NCI-H2107 (cell line): Measurements from ENCODE around the gene ATF7IP.
A peak's percentile ranks its signal among the peaks of the same experiment; 100 is the strongest.
"Not testable (repeated sequence)": the region's sequence is repeated elsewhere in the genome, so short reads cannot be mapped to it uniquely, and the experiment has no call there.

Experiments used
- DNase-seq: peaks from one replicate; lab custom pipeline; 2025; lab: John Stamatoyannopoulos, UW

Gene ATF7IP

DNA sequence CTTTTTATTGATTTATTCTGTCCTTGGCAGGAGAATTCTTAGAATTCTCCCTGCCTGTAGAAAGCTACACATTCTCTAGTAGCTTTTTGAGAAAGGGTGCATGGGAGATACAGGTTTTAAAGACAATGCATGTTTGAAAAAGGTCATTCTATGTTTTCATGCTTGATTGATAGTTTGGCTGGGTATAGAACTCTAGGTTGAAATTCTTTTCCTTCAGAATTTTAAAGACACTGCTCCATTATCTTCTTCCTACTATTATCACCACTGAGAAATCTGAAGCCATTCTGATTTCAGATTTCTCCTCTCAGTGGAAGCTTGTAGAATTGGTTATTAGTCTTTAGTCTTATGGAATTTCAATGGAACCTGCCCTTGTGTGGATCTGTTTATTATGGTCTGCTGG is 14.0 kb downstream of the ATF7IP start:
- DNase-seq, result no peak

DNA sequence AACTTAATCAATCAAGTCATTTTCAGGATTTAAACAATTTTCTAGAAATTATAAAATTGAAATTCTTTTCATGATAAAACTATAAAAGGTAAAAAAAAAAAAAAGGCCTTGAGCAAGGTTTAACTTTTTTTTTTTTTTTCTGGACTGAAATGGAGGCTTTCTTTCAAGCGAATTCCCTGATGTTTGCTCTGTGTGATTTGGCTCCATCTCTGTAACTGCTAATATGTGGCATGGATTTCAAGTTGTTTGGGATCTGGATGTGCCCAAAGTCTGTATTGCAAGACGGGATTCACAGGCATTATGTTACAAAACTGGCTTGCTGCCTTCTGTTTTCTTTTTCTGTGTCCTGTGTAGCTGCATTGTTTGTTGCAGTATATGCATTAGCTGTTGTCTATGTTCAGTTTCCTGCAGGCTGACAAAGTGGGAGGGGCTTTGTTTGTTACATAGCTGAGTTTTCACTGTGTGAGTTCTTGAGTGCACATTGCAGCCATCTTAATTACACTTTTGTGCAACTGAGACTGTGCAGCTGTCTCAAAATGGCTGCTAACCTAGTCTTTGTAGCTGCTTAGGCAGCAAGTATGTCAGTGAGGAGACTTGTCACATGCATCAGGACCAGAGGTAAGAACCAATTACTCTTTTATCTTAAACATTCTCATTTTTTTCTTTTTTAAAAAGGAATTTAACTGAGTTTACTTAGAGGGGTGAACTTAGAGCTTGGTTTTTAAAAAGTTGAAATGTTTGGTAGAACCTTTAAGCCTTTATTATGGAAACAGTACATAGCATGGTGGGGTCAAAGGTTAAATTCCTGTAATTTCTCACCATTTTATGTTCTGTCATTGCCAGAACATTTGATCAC is 19.5 kb downstream of the ATF7IP start:
- DNase-seq, result peak; percentile 40

DNA sequence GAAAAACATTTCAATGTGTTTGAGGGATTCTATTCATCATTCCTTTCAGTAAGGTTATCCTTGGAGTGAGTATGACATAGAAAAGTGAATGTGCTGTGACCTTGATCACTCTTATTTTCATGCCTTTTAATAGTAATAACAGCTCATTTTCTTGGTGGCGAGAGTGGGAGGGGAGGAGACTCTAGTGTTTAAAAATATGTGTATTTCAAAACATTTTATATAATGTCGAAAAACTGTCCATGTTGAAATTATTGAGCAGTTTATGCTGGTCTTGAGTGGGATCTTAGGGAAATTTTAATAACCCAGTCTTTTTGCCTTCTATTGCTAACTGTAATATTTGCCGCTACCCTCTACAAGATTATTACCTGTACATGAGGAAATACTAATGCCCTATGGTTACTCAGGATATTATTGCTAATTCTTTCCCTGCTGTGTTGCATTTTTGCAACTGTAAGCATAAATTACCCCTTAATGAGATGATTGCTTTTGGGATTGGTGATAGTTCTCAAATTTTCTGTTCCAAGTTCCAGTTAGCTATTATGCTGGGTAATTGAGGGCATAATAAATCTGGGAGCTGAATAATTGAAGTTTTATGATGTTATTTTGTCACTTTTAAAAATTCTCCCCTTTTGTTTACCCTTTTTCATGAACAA is 21.9 kb downstream of the ATF7IP start:
- DNase-seq, result no peak

DNA sequence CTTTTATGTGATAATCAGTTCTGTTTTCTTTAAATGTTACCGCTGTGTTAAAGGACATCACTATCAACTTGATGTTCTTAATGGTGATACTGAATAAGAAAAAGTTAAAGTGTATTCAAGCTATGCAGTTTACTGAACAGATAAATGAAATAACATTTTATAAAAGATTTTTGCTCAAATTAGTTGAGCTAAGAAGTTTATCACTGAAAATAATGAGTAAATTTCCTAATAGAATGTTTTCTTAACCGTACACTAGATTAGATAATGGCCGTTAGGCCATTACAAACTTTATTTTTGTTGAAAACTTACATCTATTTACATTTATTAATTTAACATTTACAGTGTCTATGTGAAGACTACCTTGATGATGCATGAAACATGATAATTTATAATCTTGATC is 25.0 kb downstream of the ATF7IP start:
- DNase-seq, result no peak

DNA sequence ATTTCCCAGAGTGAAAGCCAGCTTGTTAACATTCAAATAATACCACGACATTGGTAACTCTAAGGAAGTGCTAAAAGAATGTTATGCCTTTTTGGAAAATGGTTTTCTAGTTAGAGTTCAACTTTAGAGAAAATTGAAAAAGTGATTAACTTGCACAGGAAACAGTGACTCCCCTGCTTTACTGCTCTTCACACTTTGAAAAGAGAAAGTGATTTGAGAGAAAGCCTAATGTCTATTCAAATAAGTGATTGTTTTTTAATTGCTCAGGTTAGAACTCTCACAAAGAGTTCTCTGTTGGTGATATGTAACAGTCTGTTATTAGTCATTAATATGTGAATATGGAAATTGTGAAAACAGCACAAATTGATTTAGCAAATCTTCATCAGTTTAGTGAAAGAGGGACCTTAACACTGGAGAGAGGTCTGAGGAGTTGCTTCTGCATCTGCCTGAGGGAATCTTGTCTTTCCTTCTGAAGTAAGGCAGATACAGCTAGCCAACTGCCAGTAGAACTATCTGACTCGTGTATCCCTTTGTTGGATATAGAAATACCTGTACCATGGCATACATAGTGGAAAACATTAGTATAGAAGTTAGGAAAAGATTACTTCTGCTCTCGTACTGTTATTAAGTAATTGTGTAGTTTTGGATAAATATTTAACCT is 25.5 kb downstream of the ATF7IP start:
- no peak for DNase-seq

DNA sequence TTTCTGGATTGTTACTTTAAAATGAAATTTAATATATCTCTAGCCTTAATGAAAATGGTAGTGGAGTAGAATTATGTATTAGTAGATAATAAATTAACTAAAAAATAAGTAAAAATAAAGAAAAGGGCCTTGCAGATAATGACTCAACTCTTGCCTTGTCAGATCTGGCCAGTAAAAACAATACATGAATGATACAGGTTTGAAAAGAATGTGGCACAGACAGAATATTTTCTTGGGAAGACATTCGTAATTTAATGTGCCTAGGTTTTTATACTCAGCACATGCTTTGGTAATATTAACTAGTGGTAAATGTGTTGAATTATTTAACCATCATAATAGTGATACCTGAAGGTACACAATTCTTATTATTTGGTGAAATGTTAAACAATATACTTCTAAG is 28.3 kb downstream of the ATF7IP start:
- no peak for DNase-seq

DNA sequence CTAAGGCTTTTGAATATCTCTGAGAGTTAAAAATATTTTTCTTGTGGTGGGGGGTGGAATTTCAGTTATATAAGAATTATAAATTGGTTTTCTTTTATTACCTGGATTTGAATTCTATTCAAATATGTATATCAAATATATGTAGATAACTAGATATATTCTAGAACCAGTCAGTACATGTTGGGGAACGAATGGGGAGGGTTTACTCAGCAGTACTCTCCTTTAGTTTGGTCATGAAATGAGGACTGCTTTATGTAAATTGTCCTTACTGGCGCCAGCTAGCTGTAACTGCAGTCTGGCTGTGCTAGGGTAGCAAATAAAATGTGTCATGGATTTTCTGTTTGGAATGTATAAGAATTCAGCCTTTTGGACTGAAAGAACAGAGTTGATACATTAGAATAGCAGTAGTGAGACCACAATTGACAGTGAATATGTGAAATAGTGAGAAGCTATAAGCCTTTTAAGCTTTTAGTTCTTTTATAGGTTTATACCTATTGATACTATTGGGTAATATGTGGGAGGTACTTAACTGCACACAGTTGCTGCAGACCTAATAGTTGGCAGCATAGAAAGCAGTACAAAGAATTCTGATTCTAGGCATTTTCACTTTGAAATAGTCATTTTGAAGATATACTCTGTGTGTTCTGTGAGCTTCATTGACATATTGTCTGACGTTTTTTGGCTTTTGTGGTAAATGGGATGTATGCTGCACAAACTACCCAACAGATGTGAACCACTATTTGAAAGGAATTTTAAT is 29.0 kb downstream of the ATF7IP start:
- DNase-seq, result no peak

DNA sequence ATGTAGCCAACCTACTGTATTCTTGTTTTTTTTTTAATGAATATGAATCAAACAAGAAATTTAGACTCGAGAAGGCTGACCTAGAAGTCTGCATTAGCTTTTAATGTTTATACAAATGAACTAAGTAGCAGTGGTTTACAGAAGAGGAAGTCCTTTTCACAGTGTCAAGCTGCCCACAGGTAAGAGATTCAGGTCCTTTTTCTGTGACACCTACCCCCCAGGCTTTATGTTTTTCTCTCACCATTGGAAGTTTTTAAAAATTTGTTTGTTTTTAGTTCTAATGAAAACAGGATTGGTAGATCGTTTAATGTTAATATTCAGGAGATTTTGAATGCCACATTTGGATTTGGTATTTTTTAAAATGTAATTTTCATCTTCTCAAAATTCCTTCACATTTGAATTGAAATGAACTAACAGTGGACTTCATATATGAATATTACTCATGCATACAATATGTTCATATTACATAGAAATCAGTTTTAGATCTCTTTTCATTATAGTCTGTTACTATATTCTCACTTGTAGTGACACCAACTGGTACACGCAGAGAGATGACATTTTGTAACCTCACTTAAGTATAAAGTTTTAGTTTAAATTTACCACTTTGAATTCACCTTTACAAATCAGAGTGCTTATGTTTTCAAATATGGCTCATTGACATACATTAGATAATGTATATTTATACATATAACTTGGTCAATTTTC is 29.7 kb downstream of the ATF7IP start:
- no peak for DNase-seq

DNA sequence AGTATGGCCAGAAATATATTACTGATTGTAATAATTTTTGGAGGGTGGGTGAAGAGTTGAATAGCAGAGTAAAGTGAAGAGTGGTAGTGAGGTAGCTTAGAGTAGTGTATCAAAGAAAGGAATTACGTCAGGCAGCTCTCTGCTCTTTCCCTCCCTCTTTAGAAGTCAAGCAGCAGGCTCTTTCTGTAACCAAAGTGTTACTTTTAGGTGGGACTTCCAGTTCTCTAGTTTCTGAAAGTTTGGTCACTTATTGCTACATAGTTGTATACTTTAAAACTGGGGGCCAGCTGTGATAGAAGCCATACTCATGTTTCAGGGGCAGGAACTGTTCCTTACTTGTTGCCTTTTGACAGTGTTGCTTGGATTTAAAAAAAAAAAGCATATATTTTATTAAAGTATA is 30.6 kb downstream of the ATF7IP start:
- no peak for DNase-seq

DNA sequence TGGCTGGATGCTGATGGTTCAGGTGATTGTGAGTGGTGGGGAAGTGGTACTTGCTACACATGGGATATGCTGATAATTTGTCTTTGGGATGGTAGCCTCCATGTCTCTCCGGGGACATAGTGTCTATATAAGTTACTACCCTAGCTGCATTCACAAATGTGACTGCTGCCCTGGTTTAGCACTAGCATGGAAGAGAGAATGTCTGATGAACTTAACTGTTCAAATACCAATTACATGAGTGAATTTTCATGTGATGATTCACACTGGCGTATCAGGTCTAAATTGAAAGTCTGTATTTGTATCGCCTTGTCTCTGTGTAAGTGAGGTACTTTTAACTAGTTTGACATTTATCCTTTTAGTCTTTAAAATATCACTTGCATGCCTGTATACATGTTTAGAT is 34.4 kb downstream of the ATF7IP start:
- no peak for DNase-seq

DNA sequence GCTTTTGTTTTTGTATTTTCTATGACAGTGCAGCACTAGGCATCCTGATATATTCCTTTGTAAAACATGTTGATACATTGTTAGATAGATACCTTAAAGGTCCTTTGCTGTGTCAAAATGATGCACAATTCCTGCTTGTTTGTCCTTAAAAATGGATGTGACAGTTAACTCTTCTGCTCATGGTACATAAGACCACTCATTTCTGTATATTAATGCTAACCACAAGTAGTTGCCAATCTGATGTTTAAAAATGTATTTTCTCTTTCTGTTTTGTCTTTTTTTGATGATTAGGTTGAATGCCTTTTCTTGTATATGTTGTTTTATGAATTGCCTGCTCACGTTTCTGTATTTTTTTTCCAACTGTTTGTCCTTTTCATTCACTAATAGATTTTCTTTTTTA is 35.1 kb downstream of the ATF7IP start:
- no peak for DNase-seq

DNA sequence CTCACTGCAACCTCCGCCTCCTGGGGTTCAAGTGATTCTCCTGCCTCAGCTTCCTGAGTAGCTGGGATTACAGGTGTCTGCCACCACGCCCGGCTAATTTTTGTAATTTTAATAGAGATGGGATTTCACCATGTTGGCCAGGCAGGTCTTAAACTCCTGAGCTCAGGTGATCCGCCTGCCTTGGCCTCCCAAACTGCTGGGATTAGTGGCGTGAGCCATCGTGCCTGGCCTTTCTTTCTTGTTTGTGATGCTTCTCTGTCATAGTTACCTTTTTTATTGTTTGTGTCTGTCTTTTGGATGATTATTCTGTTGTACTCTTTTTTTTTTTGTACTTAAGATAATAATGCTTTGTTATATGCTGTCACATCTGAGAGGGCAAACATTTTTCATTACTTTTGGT is 35.8 kb downstream of the ATF7IP start:
- DNase-seq, result not testable (repeated sequence)

DNA sequence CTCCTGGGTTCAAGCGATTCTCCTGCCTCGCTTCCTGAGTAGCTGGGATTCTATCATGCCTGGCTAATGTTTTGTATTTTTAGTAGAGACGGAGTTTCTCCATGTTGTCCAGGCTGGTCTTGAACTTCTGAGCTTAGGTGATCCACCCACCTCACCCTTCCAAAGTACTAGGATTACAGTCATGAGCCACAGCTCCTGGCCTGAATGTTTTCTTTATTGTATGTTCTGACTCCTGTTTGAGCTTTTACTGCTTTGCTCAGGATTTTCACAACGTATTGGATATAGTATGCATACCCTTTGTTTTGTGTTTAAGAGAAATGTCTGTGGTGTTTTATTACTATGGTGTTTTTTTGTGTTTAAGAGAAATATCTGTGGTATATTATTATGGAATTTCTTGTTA is 37.2 kb downstream of the ATF7IP start:
- no peak for DNase-seq

DNA sequence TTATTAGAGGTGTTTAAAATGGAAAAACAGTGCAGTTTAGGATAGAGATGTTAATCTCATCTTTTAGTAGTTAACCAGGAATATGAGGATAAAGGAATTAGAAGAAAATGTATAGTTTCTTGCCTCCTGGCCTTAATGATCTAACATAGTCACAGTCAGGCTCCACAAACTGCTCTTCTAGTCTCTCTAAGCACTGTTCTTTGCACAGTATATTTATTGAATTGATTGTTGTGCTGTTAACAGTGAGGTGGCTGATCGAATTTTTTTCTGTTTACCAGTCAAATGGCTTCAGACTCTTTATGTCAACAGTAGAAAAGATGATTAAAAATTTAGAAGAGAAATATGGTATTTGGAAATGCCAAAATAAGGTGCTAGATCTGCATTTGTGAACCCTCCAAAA is 37.8 kb downstream of the ATF7IP start:
- DNase-seq, result no peak

DNA sequence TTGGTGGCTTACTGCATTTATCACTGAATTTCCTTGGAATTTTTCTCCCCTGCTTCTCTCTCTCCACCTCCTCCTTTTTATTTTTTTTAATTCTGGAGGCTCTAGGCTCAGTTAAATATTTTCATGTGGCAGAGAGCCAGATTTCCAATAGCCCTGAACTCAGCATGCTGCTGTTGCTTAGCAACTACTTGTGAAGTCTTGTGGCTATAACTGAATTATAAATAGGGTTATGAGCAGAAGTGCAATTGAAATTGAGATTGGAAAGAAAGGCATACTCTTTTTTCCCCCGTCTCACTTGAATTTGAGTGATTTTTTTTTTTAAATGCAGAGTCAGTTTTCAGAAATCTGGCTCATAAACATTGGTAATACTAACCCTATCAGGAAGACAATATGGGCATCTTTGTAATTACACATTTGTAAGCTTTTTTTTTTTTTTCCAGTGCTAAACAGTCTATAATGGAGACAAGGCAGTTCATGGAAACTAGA is 38.3 kb downstream of the ATF7IP start:
- DNase-seq, result peak; percentile 43

DNA sequence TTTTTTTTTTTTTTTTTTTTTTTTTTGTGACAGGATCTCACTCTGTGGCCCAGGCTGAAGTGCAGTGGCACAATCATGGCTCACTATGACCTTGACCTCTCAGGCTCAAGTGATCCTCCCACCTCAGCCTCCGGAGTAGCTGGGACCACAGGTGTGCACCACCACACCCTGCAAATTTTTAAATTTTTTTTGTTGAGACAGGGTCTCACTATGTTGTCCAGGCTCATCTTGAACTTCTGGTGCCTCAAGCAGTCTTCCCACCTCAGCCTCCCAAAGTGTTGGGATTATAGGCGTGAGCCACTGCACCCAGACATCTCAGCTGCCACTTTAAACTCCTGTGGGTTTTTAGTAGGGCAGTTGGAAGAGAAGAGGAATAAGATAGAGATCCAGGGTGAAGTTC is 39.9 kb downstream of the ATF7IP start:
- DNase-seq, result not testable (repeated sequence)

DNA sequence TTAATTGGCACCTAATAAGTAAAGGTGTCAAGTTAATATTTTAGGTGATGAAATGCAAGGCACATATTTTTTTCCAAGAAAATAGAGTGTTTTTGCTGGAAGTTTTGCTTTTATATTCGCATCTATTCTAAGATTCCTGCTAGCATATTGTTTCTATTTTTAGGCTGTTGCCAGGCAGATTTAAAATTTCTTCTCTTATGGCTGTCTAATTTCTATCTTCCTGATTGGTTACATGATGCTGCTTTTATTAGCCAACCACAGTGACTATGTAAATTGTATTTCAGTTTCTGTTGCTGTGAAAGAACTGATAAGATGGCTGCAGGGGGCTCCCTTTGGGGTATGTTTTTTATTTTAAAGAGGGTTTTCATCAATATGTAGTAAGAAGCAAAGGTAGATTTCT is 42.7 kb downstream of the ATF7IP start:
- DNase-seq, result no peak

DNA sequence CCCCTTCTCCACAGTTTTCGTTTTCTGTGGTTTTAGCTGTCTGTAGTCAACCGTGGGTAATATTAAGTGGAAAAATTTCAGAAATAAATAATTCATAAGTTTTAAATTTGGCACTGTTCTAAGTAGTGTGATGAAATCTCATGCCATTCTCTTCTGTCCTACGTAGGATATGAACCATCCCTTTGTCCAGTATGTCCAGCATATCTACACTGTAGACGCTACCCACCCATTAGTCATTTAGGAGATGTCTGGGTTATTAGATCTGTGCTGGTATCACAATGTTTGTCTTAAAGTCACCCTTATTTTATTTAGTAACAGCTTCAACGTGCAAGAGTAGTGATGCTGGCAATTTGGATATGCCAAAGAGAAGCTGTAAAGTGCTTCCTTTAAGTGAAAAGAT is 44.7 kb downstream of the ATF7IP start:
- DNase-seq, result no peak

DNA sequence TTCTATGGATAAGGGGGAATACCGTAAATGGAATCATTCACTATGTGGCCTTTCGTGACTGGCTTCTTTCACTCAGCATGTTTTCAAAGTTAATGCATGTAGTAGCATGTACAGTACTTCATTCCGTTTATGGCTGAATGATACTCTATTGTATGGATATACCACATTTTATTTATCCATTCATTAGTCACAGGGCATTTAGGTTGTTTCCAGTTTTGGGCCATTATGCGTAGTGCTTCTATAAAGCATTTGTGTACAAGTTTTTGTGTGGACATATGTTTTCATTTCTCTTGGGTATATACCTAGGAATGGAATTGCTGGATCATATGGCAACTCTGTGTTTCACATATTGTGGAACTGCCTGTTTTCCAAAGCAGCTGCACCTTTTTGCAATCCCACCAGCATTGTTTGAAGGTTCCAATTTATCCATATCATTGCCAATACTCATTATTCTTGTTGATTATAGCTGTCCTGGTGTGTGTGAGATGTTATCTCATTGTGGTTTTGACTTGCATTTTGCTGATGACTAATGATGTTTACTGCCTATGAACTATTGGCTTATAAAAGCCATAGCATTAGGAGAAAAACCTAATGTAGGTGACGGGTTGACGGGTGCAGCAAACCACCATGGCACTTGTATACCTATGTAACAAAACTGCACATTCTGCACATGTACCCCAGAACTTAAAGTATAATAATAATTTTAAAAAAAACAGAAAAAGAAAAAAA is 45.5 kb downstream of the ATF7IP start:
- no peak for DNase-seq

DNA sequence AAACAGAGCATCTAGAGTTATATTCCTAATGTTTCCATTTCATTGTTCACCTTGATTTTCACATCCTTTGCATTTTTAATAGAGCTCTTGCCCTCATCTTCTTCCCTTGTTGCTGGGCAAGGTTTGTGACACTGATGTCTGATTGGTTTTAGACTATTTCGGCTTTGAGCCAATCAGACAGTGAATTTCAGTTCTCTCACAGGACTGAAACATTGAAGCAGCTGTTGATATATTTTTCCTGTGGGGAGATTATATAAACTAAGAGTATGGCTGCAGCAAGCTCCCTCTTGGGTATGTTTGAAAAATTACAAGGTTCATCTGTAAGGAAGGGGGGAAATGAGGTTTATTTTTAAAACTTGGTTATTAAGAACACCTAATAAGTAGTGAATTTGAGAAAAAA is 51.2 kb downstream of the ATF7IP start:
- no peak for DNase-seq

DNA sequence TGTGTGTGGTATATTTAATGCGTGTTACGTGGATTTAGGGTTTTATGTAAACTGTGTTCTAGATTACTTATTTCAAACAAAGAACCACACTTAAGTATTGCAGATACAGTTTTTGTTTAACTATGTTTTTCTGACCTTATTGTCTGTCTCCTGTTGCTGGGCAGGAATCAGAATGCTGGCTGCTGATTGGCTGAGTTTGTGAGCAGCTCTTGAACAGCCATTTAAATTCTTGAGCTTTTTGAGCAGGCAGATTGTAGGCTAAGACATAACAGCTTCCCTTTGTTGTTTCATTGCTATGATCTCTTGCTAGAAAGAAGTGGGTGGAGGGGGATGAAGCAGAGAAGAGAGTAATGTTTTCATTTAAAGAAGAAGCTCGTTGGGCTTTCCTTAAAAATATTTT is 52.2 kb downstream of the ATF7IP start:
- no peak for DNase-seq
